Upper lobe of left lung (tissue), 4 donors: ENCODE data around the gene REC114.

ENCODE experiments used
- POLR2A ChIP-seq, 4 donors: fragments of 450-650 bp; IDR thresholded peaks; one replicate each; pipeline ENCODE4 v1.5.1; 2016 to 2017; ENCODE audit warnings: antibody characterized with exemption in 4 of 4, mild to moderate bottlenecking in 2 of 4
- POLR2AphosphoS5 ChIP-seq, 2 donors: sonication (generic); formaldehyde crosslinking; IDR thresholded peaks; one replicate each; pipeline ENCODE4 v1.5.1; 2017; ENCODE audit warnings: antibody characterized with exemption in 2 of 2
- TF ChIP-seq, protein P1 (sequence below), 6 experiments: fragments of 450-650 bp in 4 of 6; fragments of 200-600 bp in 2 of 6; sonication (generic) in 2 of 6; IDR thresholded peaks; one replicate each; pipeline ENCODE4 v1.5.1; 2016 to 2019; ENCODE audit warnings: antibody characterized with exemption in 6 of 6

DNA sequence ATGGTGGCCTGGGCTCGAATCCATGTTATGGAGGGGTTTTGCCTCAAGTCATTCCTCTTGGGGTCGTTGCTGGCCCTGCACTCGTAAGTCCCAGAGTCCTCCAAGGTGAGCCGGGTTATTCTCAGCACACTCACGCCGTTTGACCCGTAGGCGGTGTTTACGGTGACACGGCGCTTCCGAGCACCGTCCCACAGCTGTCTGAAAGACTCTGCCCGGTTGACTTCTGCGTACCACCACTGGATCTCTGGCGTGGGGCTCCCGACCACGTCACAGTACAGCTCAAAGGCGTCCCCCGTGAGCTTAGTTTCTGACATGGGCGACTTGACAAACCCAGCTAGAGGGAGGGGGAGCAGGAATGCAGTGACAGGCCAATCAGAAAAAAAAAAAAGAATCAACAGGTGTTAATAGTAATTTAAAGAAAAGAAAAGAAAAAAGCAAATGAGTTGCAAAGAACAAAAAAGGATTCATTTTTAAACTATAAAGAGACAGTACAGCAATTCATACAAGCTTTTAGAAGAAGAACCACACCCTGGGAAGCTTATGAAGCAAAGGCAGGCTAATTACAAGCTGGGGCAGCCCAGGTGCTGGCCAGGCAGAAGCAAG is 154.2 kb downstream of the REC114 start:
- no peak for TF ChIP-seq POLR2AphosphoS5 (IDR thresholded peaks at IDR 0.05)
- TF ChIP-seq, protein P1, sequence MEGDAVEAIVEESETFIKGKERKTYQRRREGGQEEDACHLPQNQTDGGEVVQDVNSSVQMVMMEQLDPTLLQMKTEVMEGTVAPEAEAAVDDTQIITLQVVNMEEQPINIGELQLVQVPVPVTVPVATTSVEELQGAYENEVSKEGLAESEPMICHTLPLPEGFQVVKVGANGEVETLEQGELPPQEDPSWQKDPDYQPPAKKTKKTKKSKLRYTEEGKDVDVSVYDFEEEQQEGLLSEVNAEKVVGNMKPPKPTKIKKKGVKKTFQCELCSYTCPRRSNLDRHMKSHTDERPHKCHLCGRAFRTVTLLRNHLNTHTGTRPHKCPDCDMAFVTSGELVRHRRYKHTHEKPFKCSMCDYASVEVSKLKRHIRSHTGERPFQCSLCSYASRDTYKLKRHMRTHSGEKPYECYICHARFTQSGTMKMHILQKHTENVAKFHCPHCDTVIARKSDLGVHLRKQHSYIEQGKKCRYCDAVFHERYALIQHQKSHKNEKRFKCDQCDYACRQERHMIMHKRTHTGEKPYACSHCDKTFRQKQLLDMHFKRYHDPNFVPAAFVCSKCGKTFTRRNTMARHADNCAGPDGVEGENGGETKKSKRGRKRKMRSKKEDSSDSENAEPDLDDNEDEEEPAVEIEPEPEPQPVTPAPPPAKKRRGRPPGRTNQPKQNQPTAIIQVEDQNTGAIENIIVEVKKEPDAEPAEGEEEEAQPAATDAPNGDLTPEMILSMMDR (IDR thresholded peaks at IDR 0.05): no peak
- no peak for TF ChIP-seq POLR2A (IDR thresholded peaks at IDR 0.05)
